H9 (cell line): ENCODE results near the gene ANGPTL8. TPM values are rescaled to one million over a fixed set of nuclear protein-coding genes. Genes with fewer than 3 reads are reported as not detected.
A peak's percentile ranks its signal among the peaks of the same experiment; 100 is the strongest.

Experiments used
- DNase-seq: peaks from one replicate; pipeline ENCODE4 v3.0.0-alpha.2; 2017
- H2AFZ ChIP-seq: one replicate; pipeline ENCODE4 v1.6.1; 2013; ENCODE audit warnings: mild to moderate bottlenecking, low read length, control low read depth, moderate library complexity
- H2AK5ac ChIP-seq: 2 replicates; pipeline ENCODE4 v1.6.1; 2013; ENCODE audit warnings: low read length, control low read depth, mixed read lengths; ENCODE audit not compliant: insufficient read length
- H2BK120ac ChIP-seq: one replicate; pipeline ENCODE4 v1.6.1; 2013; ENCODE audit warnings: low read depth, mild to moderate bottlenecking, low read length, control low read depth, inconsistent platforms; ENCODE audit not compliant: poor library complexity, severe bottlenecking
- H2BK12ac ChIP-seq: 2 replicates; pipeline ENCODE4 v1.6.1; 2013; ENCODE audit warnings: low read length, control low read depth, mixed read lengths, low read depth; ENCODE audit not compliant: insufficient read length
- H2BK15ac ChIP-seq: 2 replicates; pipeline ENCODE4 v1.6.1; 2013; ENCODE audit warnings: low read depth, low read length, control low read depth
- H2BK20ac ChIP-seq: one replicate; pipeline ENCODE4 v1.6.1; 2013; ENCODE audit warnings: low read depth, mild to moderate bottlenecking, low read length, control low read depth, inconsistent platforms; ENCODE audit not compliant: poor library complexity, severe bottlenecking
- H2BK5ac ChIP-seq: 2 replicates; pipeline ENCODE4 v1.6.1; 2013; ENCODE audit warnings: low read length, control low read depth, mixed read lengths; ENCODE audit not compliant: insufficient read length
- H3K14ac ChIP-seq: 2 replicates; pipeline ENCODE4 v1.6.1; 2013; ENCODE audit warnings: low read length, control low read depth; ENCODE audit not compliant: insufficient read depth
- H3K18ac ChIP-seq: 2 replicates; pipeline ENCODE4 v1.6.1; 2013; ENCODE audit warnings: low read depth, mild to moderate bottlenecking, mixed read lengths, low read length, control low read depth; ENCODE audit not compliant: insufficient read length
- H3K23ac ChIP-seq: 2 replicates; pipeline ENCODE4 v1.6.1; 2013; ENCODE audit warnings: low read length, control low read depth, mixed read lengths, low read depth; ENCODE audit not compliant: insufficient read length
- H3K23me2 ChIP-seq: 2 replicates; pipeline ENCODE4 v1.6.1; 2013; ENCODE audit warnings: low read depth, mild to moderate bottlenecking, mixed read lengths, low read length, control low read depth; ENCODE audit not compliant: insufficient read length, poor library complexity, severe bottlenecking
- H3K27ac ChIP-seq: 2 replicates; pipeline ENCODE4 v1.5.1; 2013; ENCODE audit warnings: low read length, control low read depth, mixed read lengths, low read depth; ENCODE audit not compliant: insufficient read length
- H3K27me3 ChIP-seq: 2 replicates; pipeline ENCODE4 v1.6.1; 2013; ENCODE audit warnings: low read length, control low read depth, inconsistent platforms; ENCODE audit not compliant: insufficient read depth
- H3K4ac ChIP-seq: 2 replicates; pipeline ENCODE4 v1.6.1; 2013; ENCODE audit warnings: low read depth, mild to moderate bottlenecking, control low read depth, inconsistent platforms, low read length, moderate library complexity
- H3K4me1 ChIP-seq: 2 replicates; pipeline ENCODE4 v1.6.1; 2013; ENCODE audit warnings: low read length, control low read depth, inconsistent platforms; ENCODE audit not compliant: insufficient read depth
- H3K4me2 ChIP-seq: 2 replicates; pipeline ENCODE4 v1.6.1; 2013; ENCODE audit warnings: low read length, control low read depth, mixed read lengths; ENCODE audit not compliant: insufficient read length, insufficient read depth
- H3K56ac ChIP-seq: 2 replicates; pipeline ENCODE4 v1.6.1; 2013; ENCODE audit warnings: low read depth, mild to moderate bottlenecking, mixed read lengths, low read length, control low read depth; ENCODE audit not compliant: insufficient read length
- H3K79me1 ChIP-seq: 2 replicates; pipeline ENCODE4 v1.6.1; 2013; ENCODE audit warnings: low read depth, mild to moderate bottlenecking, moderate library complexity, low read length, control low read depth, inconsistent platforms; ENCODE audit not compliant: insufficient read depth, poor library complexity, severe bottlenecking
- H3K79me2 ChIP-seq: 2 replicates; pipeline ENCODE4 v1.6.1; 2013; ENCODE audit warnings: low read length, control low read depth, inconsistent platforms; ENCODE audit not compliant: insufficient read depth
- H3K9ac ChIP-seq: 2 replicates; pipeline ENCODE4 v1.6.1; 2013; ENCODE audit warnings: low read length, control low read depth, mixed read lengths; ENCODE audit not compliant: insufficient read length; ENCODE audit errors: extremely low read depth
- H3K9me3 ChIP-seq: one replicate; pipeline ENCODE4 v1.6.1; 2013; ENCODE audit warnings: low read depth, low read length, inconsistent platforms; ENCODE audit not compliant: control insufficient read depth
- H3T11ph ChIP-seq: one replicate; pipeline ENCODE4 v1.6.1; 2013; ENCODE audit warnings: mild to moderate bottlenecking, low read length, control low read depth, inconsistent platforms
- H4K20me1 ChIP-seq: one replicate; pipeline ENCODE4 v1.6.1; 2013; ENCODE audit not compliant: control insufficient read depth, insufficient read length, insufficient read depth
- H4K5ac ChIP-seq: 2 replicates; pipeline ENCODE4 v1.6.1; 2013; ENCODE audit warnings: low read depth, mild to moderate bottlenecking, mixed read lengths, low read length, control low read depth; ENCODE audit not compliant: insufficient read length
- H4K8ac ChIP-seq: replicated peaks from 2 replicates; pipeline ENCODE4 v1.6.1; 2013; ENCODE audit warnings: low read length, control low read depth, mixed read lengths, low read depth; ENCODE audit not compliant: insufficient read length
- H4K91ac ChIP-seq: 2 replicates; pipeline ENCODE4 v1.6.1; 2013; ENCODE audit warnings: low read depth, mild to moderate bottlenecking, moderate library complexity, mixed read lengths, low read length, control low read depth; ENCODE audit not compliant: insufficient read length
- H3K27ac Mint-ChIP-seq, 3 experiments: 2 replicates in 2 of 3; 3 replicates in 1 of 3; pipeline ENCODE4 v1.8.0; 2020 to 2021; ENCODE audit warnings: mixed read lengths in 3 of 3, mild to moderate bottlenecking in 1 of 3, moderate library complexity in 1 of 3
- H3K27me3 Mint-ChIP-seq: 2 replicates; pipeline ENCODE4 v1.8.0; 2021; ENCODE audit warnings: low read depth, mild to moderate bottlenecking, moderate library complexity, mixed read lengths
- H3K36me3 Mint-ChIP-seq, 3 experiments: 2 replicates in 2 of 3; 3 replicates in 1 of 3; pipeline ENCODE4 v1.8.0; 2020 to 2021; ENCODE audit warnings: low read depth in 3 of 3, mixed read lengths in 3 of 3; ENCODE audit not compliant: insufficient read depth in 1 of 3
- H3K4me1 Mint-ChIP-seq, 2 experiments: 2 replicates each; pipeline ENCODE4 v1.8.0; 2020; ENCODE audit warnings: mixed read lengths in 2 of 2
- H3K4me3 Mint-ChIP-seq, 2 experiments: 2 replicates in 1 of 2; 3 replicates in 1 of 2; pipeline ENCODE4 v1.8.0; 2020 to 2021; ENCODE audit warnings: mild to moderate bottlenecking in 2 of 2, mixed read lengths in 2 of 2, moderate library complexity in 1 of 2
- H3K9me3 Mint-ChIP-seq, 2 experiments: 2 replicates in 1 of 2; 3 replicates in 1 of 2; pipeline ENCODE4 v1.8.0; 2020; ENCODE audit warnings: mild to moderate bottlenecking in 2 of 2, mixed read lengths in 2 of 2, moderate library complexity in 1 of 2
- WGBS: extraction: QIAGEN DNeasy Blood & Tissue Kit; methylation state at CpG from one replicate; pipeline ENCODE4 v1.1.7; 2013; ENCODE audit warnings: missing lambda C conversion rate, low lambda C conversion rate, mixed read lengths; ENCODE audit not compliant: insufficient read length; ENCODE audit errors: extremely low coverage; 5-methylcytosine and 5-hydroxymethylcytosine counted together
- total RNA-seq: library from RNA; stranded (reverse); gene quantifications from 2 replicates; pipeline ENCODE4 v1.2.1, GENCODE V29; 2021
- TF ChIP-seq, protein P1 (sequence below): fragments of 200-600 bp; sonication (generic); conservative IDR thresholded peaks from 3 replicates; pipeline ENCODE4 v1.8.0; 2021; ENCODE audit warnings: antibody characterized with exemption, mild to moderate bottlenecking

ANGPTL8 gene
- total RNA-seq, 1 experiment from 2014 or later = not detected

DNA sequence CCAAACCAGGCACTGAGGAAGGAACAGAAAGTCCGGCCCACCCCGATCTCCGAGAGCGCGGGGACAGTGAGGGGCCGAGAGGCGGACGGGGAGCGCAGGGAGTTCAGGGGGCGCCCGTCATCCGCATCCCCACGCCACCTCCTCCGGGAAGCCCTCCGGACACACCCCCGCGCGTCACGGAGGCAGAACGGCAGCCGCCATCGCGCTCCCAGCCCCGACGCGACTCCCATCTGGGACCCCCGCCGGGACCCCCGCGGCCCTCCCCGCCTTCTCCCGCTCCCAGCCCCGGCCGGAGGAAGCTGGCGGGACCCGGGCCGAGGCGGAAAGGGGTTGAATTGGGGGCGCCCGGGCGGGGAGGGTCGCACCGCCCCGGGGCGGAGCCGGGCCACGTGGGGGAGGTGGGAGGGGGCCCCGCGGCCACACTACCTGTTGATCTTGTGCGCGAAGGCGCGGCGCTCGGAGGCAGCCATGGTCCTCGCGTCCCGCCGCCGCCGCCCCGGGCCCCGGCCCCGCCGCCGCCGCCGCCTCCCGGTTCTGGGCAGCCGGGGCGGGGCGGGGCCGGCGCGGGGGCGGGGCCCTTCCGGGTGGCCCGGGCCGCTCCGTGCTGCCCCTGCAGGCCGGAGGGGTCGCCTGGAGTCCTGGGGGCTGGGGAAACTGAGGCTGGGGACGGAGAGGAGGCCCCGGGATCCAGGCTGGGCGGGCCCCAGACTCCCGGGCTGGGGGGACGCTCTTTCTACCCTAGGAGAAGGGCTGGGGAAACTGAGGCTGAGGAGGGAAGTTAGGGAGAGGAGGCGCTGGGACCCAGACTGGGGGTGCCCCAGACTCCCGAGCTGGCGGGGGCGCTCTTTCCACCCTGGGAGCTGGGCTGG, 22.8 kb downstream of the ANGPTL8 start, which contains the start of gene DOCK6:
TSS of gene DOCK6 (minus strand) at position 554 of the 869 bp plus-strand sequence. CDS start at position 470, 84 bp downstream.
- Histone ChIP-seq H3K27ac (no peak within 1 kb of the TSS), H2AK5ac (no peak within 1 kb of the TSS), H2BK120ac (no peak within 1 kb of the TSS), H3K23me2 (peaks cover 9% of the 10 kb centered on the region), H3K9ac (peak within 1 kb of the TSS; percentile 67), H2BK15ac (no peak within 1 kb of the TSS; the same call in 1 of the 2 replicates), H3K23ac (no peak within 1 kb of the TSS), H2AFZ (no peak within 1 kb of the TSS), H3K9me3 (no peaks in the 10 kb centered on the region), H3K4me2 (peak within 1 kb of the TSS; percentile 52), H4K8ac (no peak within 1 kb of the TSS), H4K91ac (no peak within 1 kb of the TSS), H3K79me2 (peaks cover 2% of the 10 kb centered on the region; the same call in 1 of the 2 replicates), H3K4me1 (no peaks in the 10 kb centered on the region), H3K14ac (peak within 1 kb of the TSS; percentile 85), H3T11ph (no peak within 1 kb of the TSS), H3K4ac (no peak within 1 kb of the TSS), H2BK20ac (no peak within 1 kb of the TSS), H4K20me1 (no peaks in the 10 kb centered on the region), H2BK12ac (no peak within 1 kb of the TSS), H3K56ac (no peak within 1 kb of the TSS), H2BK5ac (no peak within 1 kb of the TSS), H3K27me3 (no peaks in the 10 kb centered on the region), H3K79me1 (no peaks in the 10 kb centered on the region), H4K5ac (no peak within 1 kb of the TSS), H3K18ac (peak within 1 kb of the TSS; percentile 81)
- TF ChIP-seq, protein P1, sequence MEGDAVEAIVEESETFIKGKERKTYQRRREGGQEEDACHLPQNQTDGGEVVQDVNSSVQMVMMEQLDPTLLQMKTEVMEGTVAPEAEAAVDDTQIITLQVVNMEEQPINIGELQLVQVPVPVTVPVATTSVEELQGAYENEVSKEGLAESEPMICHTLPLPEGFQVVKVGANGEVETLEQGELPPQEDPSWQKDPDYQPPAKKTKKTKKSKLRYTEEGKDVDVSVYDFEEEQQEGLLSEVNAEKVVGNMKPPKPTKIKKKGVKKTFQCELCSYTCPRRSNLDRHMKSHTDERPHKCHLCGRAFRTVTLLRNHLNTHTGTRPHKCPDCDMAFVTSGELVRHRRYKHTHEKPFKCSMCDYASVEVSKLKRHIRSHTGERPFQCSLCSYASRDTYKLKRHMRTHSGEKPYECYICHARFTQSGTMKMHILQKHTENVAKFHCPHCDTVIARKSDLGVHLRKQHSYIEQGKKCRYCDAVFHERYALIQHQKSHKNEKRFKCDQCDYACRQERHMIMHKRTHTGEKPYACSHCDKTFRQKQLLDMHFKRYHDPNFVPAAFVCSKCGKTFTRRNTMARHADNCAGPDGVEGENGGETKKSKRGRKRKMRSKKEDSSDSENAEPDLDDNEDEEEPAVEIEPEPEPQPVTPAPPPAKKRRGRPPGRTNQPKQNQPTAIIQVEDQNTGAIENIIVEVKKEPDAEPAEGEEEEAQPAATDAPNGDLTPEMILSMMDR = peak; percentile 58; the same call in 2 of the 3 replicates
- WGBS = no CpG with 5 or more reads among the region's 91 CpGs
- Mint-ChIP-seq H3K27ac (peak within 1 kb of the TSS in 1 of 3 experiments; percentile 79; a peak in 1 of 7 replicates), H3K4me1 (peaks cover 12 to 26% of the 10 kb centered on the region in 2 experiments), H3K9me3 (no peaks in the 10 kb centered on the region), H3K4me3 (peak within 1 kb of the TSS; percentile 76 to 85), H3K27me3 (no peaks in the 10 kb centered on the region), H3K36me3 (no peaks in the 10 kb centered on the region; a peak in 1 of 7 replicates)
- DNase-seq = peak; percentile 45
